Urinary bladder (tissue), 4 donors: ENCODE results near the gene TCEANC2. TPM values are rescaled to one million over a fixed set of nuclear protein-coding genes. Genes with fewer than 3 reads are reported as not detected.
A peak's percentile ranks its signal among the peaks of the same experiment; 100 is the strongest.
"Not testable (repeated sequence)": the region's sequence is repeated elsewhere in the genome, so short reads cannot be mapped to it uniquely, and the experiment has no call there.

ENCODE experiments used
- DNase-seq: peaks from one replicate; pipeline ENCODE4 v3.0.0-alpha.2; 2015; ENCODE audit errors: extremely low spot score
- H3K27ac ChIP-seq: one replicate; pipeline ENCODE4 v1.5.1; 2013; ENCODE audit warnings: low read depth, mild to moderate bottlenecking, moderate library complexity
- H3K36me3 ChIP-seq: one replicate; pipeline ENCODE4 v1.6.1; 2013; ENCODE audit warnings: mild to moderate bottlenecking, moderate library complexity; ENCODE audit not compliant: insufficient read depth
- H3K4me1 ChIP-seq: one replicate; pipeline ENCODE4 v1.6.1; 2013; ENCODE audit warnings: mild to moderate bottlenecking, moderate library complexity; ENCODE audit not compliant: insufficient read depth
- H3K4me3 ChIP-seq: one replicate; pipeline ENCODE4 v1.5.1; 2013; ENCODE audit warnings: low read depth, low read length
- WGBS: extraction: QIAGEN DNeasy Blood & Tissue Kit; methylation state at CpG from one replicate; pipeline ENCODE4 v1.1.7; 2013; 5-methylcytosine and 5-hydroxymethylcytosine counted together
- polyA plus RNA-seq: library from polyadenylated mRNA; stranded (reverse); fragments of 200-250 nt; gene quantifications from one replicate; pipeline ENCODE4 v1.2.3, GENCODE V29; 2013
- total RNA-seq: library from RNA; depleted of rRNA; stranded (reverse); fragments of >200 nt; gene quantifications from one replicate; pipeline ENCODE4 v1.2.3, GENCODE V29; 2014
- donor health status: healthy with polysubstance abuse.
- donor health status: healthy.

Gene TCEANC2
- total and polyA plus RNA-seq, 2 donors: 3.4 to 7.6 TPM

DNA sequence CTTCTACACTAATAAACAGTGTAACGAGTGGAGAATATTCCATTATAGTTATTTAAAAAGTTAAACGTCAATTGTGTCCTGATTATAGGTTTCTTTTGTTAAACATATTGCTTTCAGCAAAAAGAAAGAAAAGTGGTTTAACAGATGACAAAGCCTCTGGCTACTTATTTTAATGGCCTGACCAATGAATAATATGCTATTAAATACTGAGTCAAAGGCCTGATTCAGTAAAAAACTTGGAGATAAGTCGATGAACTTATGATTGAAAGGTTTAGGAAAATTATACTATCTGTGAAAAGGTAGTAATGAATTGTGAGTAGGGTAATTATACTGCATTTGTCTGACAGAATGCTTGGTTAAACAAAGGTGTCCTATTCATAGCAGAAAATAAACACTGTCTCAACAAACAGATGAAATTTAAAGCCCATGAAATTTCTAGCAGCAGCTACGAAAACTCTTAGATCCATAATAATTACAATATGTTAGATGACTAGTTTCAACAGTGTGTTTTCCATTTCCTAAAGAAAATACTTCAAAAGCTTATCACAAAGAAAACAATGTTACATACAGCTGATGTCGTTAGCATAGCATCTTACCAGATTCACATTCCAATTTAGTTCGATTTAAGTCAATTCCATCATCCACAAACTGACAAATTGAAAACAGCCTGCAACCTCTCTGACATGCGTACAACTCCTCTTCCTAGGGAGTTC lies 6.6 kb upstream of the TCEANC2 start:
- no peak for DNase-seq
- 77% methylated on average over 7 of the region's 7 CpGs for WGBS
- Histone ChIP-seq H3K4me3 (no peak overlapping the region), H3K4me1 (peaks cover 1% of the 10 kb centered on the region), H3K27ac (no peak overlapping the region), H3K36me3 (no peaks in the 10 kb centered on the region)

DNA sequence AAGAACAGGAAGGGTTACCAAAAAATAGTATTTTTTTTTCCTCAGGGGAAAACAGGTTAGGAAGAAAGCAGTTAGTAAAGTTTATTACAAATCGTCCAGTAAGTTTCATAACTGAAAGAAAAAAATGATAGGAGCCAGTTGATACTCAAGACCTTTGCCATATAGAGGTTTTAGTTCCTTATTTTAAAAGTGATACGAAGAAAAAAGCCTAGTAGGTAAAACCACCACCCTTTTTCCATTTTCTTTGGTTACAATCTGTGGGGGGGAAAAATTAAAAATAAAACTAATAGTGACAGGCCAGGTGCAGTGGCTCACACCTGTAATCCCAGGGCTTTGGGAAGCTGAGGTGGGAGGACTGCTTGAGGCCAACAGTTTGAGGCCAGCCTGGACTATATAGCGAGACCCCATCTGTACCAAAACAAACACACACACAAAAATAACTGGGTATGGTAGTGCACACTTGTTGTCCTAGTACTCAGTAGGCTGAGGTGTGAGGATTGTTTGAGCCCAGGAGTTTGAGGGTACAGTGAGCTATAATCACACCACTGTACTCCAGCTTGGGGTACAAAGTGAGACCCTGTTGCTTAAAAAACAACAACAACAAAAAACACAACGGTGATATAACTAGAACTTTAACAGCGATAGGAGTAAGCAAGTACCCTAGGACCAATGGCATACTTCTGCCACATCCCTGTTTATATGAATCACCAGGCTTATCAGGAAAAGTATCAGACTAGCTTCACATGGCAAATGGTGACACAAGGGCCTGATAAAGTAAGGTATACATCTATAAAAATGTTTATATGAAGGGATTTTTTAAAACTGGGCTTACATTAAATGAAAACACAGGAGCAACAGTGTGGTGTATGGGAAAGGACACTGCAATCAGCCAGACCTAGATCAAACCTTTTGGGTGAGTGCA lies 5.8 kb upstream of the TCEANC2 start:
- Histone ChIP-seq H3K27ac (no peak overlapping the region), H3K4me1 (peaks cover 3% of the 10 kb centered on the region)
- 71% methylated on average over 5 of the region's 5 CpGs for WGBS

DNA sequence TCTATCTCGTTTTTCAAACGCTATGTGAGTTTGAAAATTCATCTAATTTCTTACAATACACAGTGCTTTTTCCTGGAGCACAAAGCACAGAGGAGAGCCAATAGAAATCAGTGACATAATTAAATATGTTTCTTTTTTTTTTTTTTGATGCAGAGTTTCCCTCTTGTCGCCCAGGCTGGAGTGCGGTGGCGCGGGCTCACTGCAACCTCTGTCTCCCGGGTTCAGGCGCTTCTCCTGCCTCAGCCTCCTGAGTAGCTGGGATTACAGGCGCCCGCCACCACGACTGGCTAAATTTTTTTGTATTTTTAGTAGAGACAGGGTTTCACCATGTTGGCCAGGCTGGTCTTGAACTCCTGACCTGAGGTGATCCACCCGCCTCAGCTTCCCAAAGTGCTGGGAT lies 3.0 kb upstream of the TCEANC2 start:
- not testable (repeated sequence) for H3K36me3 ChIP-seq, H3K4me1 ChIP-seq, DNase-seq, H3K27ac ChIP-seq, H3K4me3 ChIP-seq
- 95% methylated on average over 12 of the region's 12 CpGs for WGBS

More for the DNA sequence above, 5.8 kb upstream of the TCEANC2 start:
- H3K36me3 ChIP-seq: no peaks in the 10 kb centered on the region
- no peak for DNase-seq
- H3K4me3 ChIP-seq: no peak overlapping the region

DNA sequence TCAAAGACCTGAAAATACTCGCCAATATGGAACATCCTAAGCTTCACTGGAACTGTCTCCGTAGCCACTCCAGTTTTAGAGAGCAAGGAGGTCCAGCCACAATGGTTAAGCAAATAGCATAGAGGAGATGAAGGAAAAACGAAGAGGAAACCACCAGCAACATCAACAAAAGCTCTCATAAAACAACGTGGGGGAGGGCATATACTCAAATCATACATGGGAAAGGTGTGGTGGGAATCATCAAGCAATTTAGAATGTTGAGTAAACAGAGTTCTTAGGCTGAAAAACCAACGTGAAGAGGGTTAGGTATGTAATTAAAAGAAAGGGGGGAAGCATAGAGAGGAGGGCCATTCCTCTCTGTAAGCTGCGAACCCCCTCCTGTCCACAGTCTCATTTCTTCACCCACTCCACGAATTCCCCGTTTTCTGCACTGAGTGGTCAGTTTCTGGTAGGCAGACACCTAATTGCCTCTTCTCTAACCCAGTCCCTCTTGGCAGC lies 1.4 kb upstream of the TCEANC2 start:
- WGBS: 4% methylated on average over 8 of the region's 8 CpGs
- Histone ChIP-seq H3K4me1 (peaks cover 3% of the 10 kb centered on the region), H3K4me3 (peak overlapping the region; percentile 67), H3K36me3 (no peaks in the 10 kb centered on the region), H3K27ac (peak overlapping the region; percentile 97)
- no peak for DNase-seq

GRCh38 chr1:54052431-54052933 lies 926 bp upstream of the TCEANC2 start:
- no peaks in the 10 kb centered on the region for H3K36me3 ChIP-seq
- H3K27ac ChIP-seq: peak overlapping the region; percentile 97
- H3K4me1 ChIP-seq: peaks cover 3% of the 10 kb centered on the region
- peak overlapping the region; percentile 67 for H3K4me3 ChIP-seq
- peak; percentile 46 for DNase-seq
- under 1% methylated on average over 23 of the region's 23 CpGs for WGBS

DNA sequence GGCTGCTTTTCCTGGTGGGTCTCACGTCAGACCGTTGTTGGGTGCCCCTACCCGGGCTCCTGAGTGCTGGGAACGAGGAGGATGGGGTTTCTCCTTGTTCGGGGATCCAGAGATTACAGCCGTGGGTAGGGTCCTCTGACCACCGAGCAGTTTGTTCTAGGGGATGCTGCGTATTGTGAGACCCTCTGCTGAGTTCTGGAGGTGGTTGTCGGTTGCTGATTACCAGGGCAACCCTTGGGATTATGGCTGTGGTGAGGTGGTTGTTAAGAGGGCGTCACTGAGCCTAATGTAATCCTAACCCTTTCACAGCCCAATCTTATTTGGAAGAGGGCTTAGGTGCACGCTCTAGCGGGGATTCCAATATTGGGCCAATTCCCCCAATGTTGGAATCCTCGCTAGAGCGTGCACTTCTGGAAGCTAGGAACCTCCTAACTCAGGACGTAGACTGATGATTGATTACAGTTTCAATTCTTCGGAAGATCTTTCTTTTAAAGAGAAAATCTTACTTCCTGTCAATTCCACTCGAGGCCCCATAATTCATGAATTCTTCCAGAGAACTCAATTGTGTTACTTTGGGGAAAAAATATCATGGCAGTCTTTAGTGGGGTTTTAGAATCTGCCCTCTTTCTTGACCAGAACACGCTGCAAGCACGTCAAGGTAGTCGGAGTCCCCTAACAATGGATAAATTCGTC lies 483 bp downstream of the TCEANC2 start:
- H3K4me3 ChIP-seq: peak overlapping the region; percentile 67
- DNase-seq: no peak
- WGBS: 10% methylated on average over 21 of the region's 21 CpGs
- H3K36me3 ChIP-seq: no peaks in the 10 kb centered on the region
- peaks cover 3% of the 10 kb centered on the region for H3K4me1 ChIP-seq
- H3K27ac ChIP-seq: no peak overlapping the region

DNA sequence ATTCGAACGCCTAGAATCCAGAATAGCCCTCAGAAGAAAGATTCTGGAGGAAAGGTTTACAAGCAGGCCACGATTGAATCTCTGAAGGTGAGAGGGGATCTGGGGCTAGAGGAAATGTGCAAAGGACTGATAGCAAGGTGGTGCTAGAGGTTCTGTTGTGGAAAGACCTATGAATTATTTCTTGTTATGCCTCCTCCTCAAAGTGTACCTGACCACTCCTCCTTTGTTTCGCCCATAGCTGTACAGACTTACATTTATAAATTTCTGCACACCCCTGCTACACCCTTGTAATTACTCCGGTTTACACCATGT lies 986 bp downstream of the TCEANC2 start:
- H3K27ac ChIP-seq: no peak overlapping the region
- H3K36me3 ChIP-seq: no peaks in the 10 kb centered on the region
- peak overlapping the region; percentile 67 for H3K4me3 ChIP-seq
- peaks cover 3% of the 10 kb centered on the region for H3K4me1 ChIP-seq
- no peak for DNase-seq
- WGBS: 47% methylated on average over 5 of the region's 5 CpGs

DNA sequence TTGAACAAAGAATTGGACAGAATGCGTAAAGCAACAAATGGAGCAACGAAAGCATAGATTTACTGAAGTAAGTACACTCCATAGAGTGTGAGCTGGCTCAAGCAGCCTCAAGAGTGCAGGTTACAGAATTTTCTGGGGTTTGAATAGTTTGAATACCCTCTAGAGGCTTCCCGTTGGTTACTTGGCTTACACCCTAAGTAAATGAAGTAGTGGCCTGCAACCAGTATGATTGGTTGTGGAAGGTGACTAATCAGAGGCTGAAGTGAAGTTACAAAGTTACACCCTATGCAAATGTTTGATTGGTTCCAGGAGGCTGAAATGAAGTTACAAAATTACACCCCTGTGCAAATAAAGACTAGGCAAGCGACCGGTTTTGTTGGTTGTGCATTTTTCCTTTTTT lies 10.9 kb downstream of the TCEANC2 start:
- no peak overlapping the region for H3K4me3 ChIP-seq
- WGBS: 84% methylated on average over 5 of the region's 5 CpGs
- DNase-seq: no peak

GRCh38 chr1:54069791-54070170 lies 16.4 kb downstream of the TCEANC2 start:
- WGBS: 65% methylated on average over 1 of the region's 1 CpG
- Histone ChIP-seq H3K4me3 (no peak overlapping the region), H3K36me3 (no peaks in the 10 kb centered on the region), H3K4me1 (no peaks in the 10 kb centered on the region), H3K27ac (no peak overlapping the region)
- no peak for DNase-seq

More for the DNA sequence above, 10.9 kb downstream of the TCEANC2 start:
- Histone ChIP-seq H3K4me1 (no peaks in the 10 kb centered on the region), H3K27ac (no peak overlapping the region), H3K36me3 (no peaks in the 10 kb centered on the region)

GRCh38 chr1:54070171-54070837 lies 16.9 kb downstream of the TCEANC2 start:
- H3K27ac ChIP-seq: no peak overlapping the region
- no peaks in the 10 kb centered on the region for H3K36me3 ChIP-seq
- H3K4me3 ChIP-seq: no peak overlapping the region
- H3K4me1 ChIP-seq: no peaks in the 10 kb centered on the region
- DNase-seq: peak; percentile 45
- 22% methylated on average over 2 of the region's 2 CpGs for WGBS

GRCh38 chr1:54077359-54077758 lies 24.0 kb downstream of the TCEANC2 start:
- Histone ChIP-seq H3K27ac (no peak overlapping the region), H3K4me1 (no peaks in the 10 kb centered on the region), H3K4me3 (no peak overlapping the region), H3K36me3 (no peaks in the 10 kb centered on the region)
- DNase-seq: no peak

DNA sequence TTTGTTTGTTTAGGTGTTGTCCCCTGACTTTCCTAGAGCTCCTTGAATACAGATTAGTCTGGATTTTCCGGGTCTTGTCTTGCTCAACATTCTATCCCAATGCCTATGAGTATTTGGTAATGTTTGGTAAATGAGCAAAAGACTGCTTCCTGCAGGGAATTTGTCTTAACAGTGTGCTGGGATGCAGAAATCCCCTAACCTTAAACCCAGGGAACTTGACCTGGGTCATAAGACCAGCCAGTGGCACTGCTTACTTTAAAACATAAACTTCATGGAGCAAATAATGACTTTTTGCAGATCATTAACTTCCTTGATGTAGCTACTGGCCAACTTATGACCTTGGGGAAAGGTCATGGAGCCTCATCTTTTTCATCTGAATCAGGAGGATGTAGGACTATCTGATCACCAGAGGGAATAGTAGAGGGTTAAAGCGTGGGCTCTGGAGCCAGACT lies 27.2 kb downstream of the TCEANC2 start:
- Histone ChIP-seq H3K4me1 (no peaks in the 10 kb centered on the region), H3K4me3 (no peak overlapping the region), H3K27ac (no peak overlapping the region), H3K36me3 (no peaks in the 10 kb centered on the region)
- 94% methylated on average over 2 of the region's 2 CpGs for WGBS
- DNase-seq: no peak
